Articular chondrocyte of knee joint (primary cell): ENCODE data around the gene APCS. TPM values are rescaled to one million over a fixed set of nuclear protein-coding genes. Genes with fewer than 3 reads are reported as not detected.

Experiments
- total RNA-seq: library from RNA; depleted of rRNA; stranded (reverse); fragments of >200 nt; gene quantifications from 2 replicates; pipeline ENCODE4 v1.2.3, GENCODE V29; 2012

Gene APCS
- not detected in 2 replicates for total RNA-seq

GRCh38 chr1:159587461-159587951 is at the start of gene APCS:
Gene APCS, plus strand, starts transcription at chr1:159587826. Its CDS starts 96 bp downstream, at chr1:159587922.

Other genes with a start within 250 kb of the APCS start
- not detected in 2 replicates for gene OR10J4, start 155.6 kb upstream of the APCS start, total RNA-seq
- not detected in 2 replicates for gene OR10J1, start 148.1 kb upstream of the APCS start, total RNA-seq
- not detected in 2 replicates for gene OR10J5, start 51.8 kb upstream of the APCS start, total RNA-seq
- gene CRP, start 126.8 kb downstream of the APCS start, total RNA-seq: not detected in 2 replicates
- 6.8 and 9.8 TPM in 2 replicates for gene DUSP23, start 193.1 kb downstream of the APCS start, total RNA-seq
- gene FCRL6, start 214.5 kb downstream of the APCS start, total RNA-seq: not detected in 2 replicates
- gene SLAMF8, start 239.0 kb downstream of the APCS start, total RNA-seq: 0.11 TPM in 1 of 2 replicates, not detected in the other